ENCODE data around the gene PIN4. TPM values are rescaled to one million over a fixed set of nuclear protein-coding genes. Genes with fewer than 3 reads are reported as not detected.
"Not testable (repeated sequence)": the region's sequence is repeated elsewhere in the genome, so short reads cannot be mapped to it uniquely, and the experiment has no call there.

The PIN4 gene
- total and polyA plus RNA-seq, 10 of the 15 experiments (the other 5 are each of a cell fraction or from before 2014, with no cell fraction given): 8.2 to 53.6 (median 33.9) TPM

DNA sequence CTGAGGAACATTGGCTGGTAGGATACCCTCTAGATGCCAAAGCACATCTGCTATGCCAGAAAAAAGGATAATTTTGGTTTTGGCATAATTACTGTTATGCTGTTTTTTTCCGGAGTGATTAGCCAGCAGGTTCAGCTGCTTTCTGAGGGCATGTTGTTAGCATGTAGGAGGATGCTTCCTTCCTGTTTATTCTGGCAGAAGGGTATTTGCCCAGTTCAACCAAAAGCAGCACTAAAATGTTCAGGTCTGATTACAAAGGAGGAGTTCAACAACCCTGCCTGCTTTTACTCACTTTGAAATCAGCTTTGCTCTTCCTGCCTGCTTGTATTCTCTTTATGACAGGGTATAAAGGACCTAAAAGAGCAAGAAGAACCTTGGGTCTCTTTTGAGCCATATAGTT is 35.4 kb downstream of the PIN4 start:
- ChIA-PET POLR2A (no interaction called here), SMC1A (ENCODE audit: uncharacterized antibody, unreplicated experiment) (interaction anchor here (1.4 kb wide), 1 partner anchor 10 kb away, joined by 3 read pairs; no protein-coding TSS in a partner anchor), CTCF (no interaction called here), RAD21 (ENCODE audit: unreplicated experiment) (no interaction called here)
- Histone ChIP-seq H3K27me3 (replicated peaks in 1 of 2; ENCODE audit: control insufficient read depth in 2 of 2, insufficient read depth in 2 of 2, low read length in 1 of 2) (no peaks in the 10 kb centered on the region), H4K20me1 (ENCODE audit: control insufficient read depth, insufficient read depth) (no peaks in the 10 kb centered on the region; the same call in 1 of the 2 replicates), H3K4me1 (ENCODE audit: control insufficient read depth, insufficient read depth, low read length) (no peaks in the 10 kb centered on the region), H3K9ac (ENCODE audit: control insufficient read depth, insufficient read depth, low read length) (no peak overlapping the region), H3K27ac (ENCODE audit: control insufficient read depth, insufficient read depth) (no peak overlapping the region), H3K4me2 (ENCODE audit: control insufficient read depth, insufficient read depth) (no peak overlapping the region), H3K79me2 (ENCODE audit: control insufficient read depth, insufficient read depth, low read length) (no peaks in the 10 kb centered on the region), H3K9me3 (replicated peaks; ENCODE audit: control insufficient read depth, insufficient read depth, low read length) (no peaks in the 10 kb centered on the region), H3K36me3 (ENCODE audit: control insufficient read depth in 2 of 2, insufficient read depth in 2 of 2, low read length in 1 of 2) (no peaks in the 10 kb centered on the region), H3K4me3 (no peak overlapping the region), H2AFZ (ENCODE audit: control insufficient read depth, low read depth, low read length) (no peak overlapping the region)
- no peak for DNase-seq (ENCODE audit: low read depth, low spot score)
- BruUV-seq (replicated peaks): no TSS peak
- intact Hi-C loops (cut with micrococcal nuclease; ENCODE audit: unreplicated experiment): no loop called here
- TF ChIP-seq BACH1 (IDR thresholded peaks at IDR 0.05; ENCODE audit: borderline replicate concordance): no peak
- TF ChIP-seq ZNF622 (IDR thresholded peaks at IDR 0.05): no peak
- TF ChIP-seq, protein P1, sequence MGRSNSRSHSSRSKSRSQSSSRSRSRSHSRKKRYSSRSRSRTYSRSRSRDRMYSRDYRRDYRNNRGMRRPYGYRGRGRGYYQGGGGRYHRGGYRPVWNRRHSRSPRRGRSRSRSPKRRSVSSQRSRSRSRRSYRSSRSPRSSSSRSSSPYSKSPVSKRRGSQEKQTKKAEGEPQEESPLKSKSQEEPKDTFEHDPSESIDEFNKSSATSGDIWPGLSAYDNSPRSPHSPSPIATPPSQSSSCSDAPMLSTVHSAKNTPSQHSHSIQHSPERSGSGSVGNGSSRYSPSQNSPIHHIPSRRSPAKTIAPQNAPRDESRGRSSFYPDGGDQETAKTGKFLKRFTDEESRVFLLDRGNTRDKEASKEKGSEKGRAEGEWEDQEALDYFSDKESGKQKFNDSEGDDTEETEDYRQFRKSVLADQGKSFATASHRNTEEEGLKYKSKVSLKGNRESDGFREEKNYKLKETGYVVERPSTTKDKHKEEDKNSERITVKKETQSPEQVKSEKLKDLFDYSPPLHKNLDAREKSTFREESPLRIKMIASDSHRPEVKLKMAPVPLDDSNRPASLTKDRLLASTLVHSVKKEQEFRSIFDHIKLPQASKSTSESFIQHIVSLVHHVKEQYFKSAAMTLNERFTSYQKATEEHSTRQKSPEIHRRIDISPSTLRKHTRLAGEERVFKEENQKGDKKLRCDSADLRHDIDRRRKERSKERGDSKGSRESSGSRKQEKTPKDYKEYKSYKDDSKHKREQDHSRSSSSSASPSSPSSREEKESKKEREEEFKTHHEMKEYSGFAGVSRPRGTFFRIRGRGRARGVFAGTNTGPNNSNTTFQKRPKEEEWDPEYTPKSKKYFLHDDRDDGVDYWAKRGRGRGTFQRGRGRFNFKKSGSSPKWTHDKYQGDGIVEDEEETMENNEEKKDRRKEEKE (IDR thresholded peaks at IDR 0.05): no peak
- no peak for TF ChIP-seq IKZF2 (IDR thresholded peaks at IDR 0.05)
- TF ChIP-seq STAT3 (IDR thresholded peaks at IDR 0.05; ENCODE audit: low read depth, low read length): no peak
- no peak for TF ChIP-seq SUZ12 (IDR thresholded peaks at IDR 0.05; ENCODE audit: unreplicated experiment)
- in situ Hi-C loops (cut with MboI): no loop called here
- FAIRE-seq: no peak
- 53% methylated on average over 1 of the region's 1 CpG for WGBS (ENCODE audit: insufficient coverage, insufficient replicate concordance, low lambda C conversion rate, missing lambda C conversion rate)
- no peak for ATAC-seq

DNA sequence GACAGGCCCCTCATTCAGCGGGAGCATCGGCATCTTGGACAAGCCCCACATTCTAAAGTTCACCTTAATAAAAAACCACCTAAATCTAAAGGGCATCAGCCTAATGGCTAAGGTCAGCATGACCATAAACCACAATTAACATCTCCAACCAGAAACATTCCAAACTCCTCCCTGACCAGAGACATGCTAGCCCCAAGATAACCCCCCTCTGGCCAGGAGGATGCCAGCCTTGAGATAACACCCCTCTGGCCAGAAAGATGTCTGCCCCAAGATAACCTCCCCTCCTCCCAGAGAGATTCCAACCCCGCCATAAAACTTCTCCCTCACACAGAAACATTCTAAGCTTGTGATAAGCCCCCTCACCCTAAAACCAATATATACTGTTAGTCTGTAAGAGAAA is 38.8 kb downstream of the PIN4 start:
- H4K20me1 ChIP-seq (ENCODE audit: control insufficient read depth, insufficient read depth); H2AFZ ChIP-seq (ENCODE audit: control insufficient read depth, low read depth, low read length); H3K4me1 ChIP-seq (ENCODE audit: control insufficient read depth, insufficient read depth, low read length); POLR2A ChIA-PET; ATAC-seq; H3K27ac ChIP-seq (ENCODE audit: control insufficient read depth, insufficient read depth); FAIRE-seq; H3K9ac ChIP-seq (ENCODE audit: control insufficient read depth, insufficient read depth, low read length); intact Hi-C loops (cut with micrococcal nuclease; ENCODE audit: unreplicated experiment); H3K36me3 ChIP-seq (ENCODE audit: control insufficient read depth in 2 of 2, insufficient read depth in 2 of 2, low read length in 1 of 2); H3K79me2 ChIP-seq (ENCODE audit: control insufficient read depth, insufficient read depth, low read length); H3K9me3 ChIP-seq (replicated peaks; ENCODE audit: control insufficient read depth, insufficient read depth, low read length); H3K4me2 ChIP-seq (ENCODE audit: control insufficient read depth, insufficient read depth); BruUV-seq (replicated peaks); SMC1A ChIA-PET (ENCODE audit: uncharacterized antibody, unreplicated experiment); DNase-seq (ENCODE audit: low read depth, low spot score); CTCF ChIA-PET; H3K4me3 ChIP-seq; in situ Hi-C loops (cut with MboI); RAD21 ChIA-PET (ENCODE audit: unreplicated experiment); H3K27me3 ChIP-seq (replicated peaks in 1 of 2; ENCODE audit: control insufficient read depth in 2 of 2, insufficient read depth in 2 of 2, low read length in 1 of 2): not testable (repeated sequence)
- 74% methylated on average over 3 of the region's 3 CpGs for WGBS (ENCODE audit: insufficient coverage, insufficient replicate concordance, low lambda C conversion rate, missing lambda C conversion rate)

Data from GM12878 (cell line).